Stimulated activated CD4-positive, alpha-beta T cell treated with anti-CD3 and anti-CD28 coated beads, Interleukin-4, amount 100 ng/mL, for 4 hours (primary cell): ENCODE data around the gene FAM114A2.
"Not testable (repeated sequence)": the region's sequence is repeated elsewhere in the genome, so short reads cannot be mapped to it uniquely, and the experiment has no call there.

Source experiments
- DNase-seq, 2 experiments: peaks; one replicate each; pipeline ENCODE4 v3.0.0-alpha.2; 2020

Gene FAM114A2

GRCh38 chr5:154046486-154046885, 7.8 kb upstream of the FAM114A2 start:
- DNase-seq, result no peak

GRCh38 chr5:154044581-154044980, 5.9 kb upstream of the FAM114A2 start:
- DNase-seq, result no peak

- DNase-seq, result no peak
Measured at GRCh38 chr5:154044099-154044498, 5.4 kb upstream of the FAM114A2 start.

- no peak for DNase-seq
Measured at GRCh38 chr5:154042766-154043165, 4.1 kb upstream of the FAM114A2 start.

- no peak for DNase-seq
Measured at GRCh38 chr5:154039458-154039829, 734 bp upstream of the FAM114A2 start.

- DNase-seq, result peak; percentile 11 to 15
Measured at GRCh38 chr5:154038261-154038706, 426 bp downstream of the FAM114A2 start.

- no peak for DNase-seq
Measured at GRCh38 chr5:154034944-154035343, 3.8 kb downstream of the FAM114A2 start.

- no peak for DNase-seq
Measured at GRCh38 chr5:154031937-154032489, 6.7 kb downstream of the FAM114A2 start.

GRCh38 chr5:154025951-154026350, 12.8 kb downstream of the FAM114A2 start:
- DNase-seq, result no peak

GRCh38 chr5:154018919-154019318, 19.8 kb downstream of the FAM114A2 start:
- DNase-seq, result not testable (repeated sequence)

- no peak for DNase-seq
Measured at GRCh38 chr5:154015071-154015693, 23.5 kb downstream of the FAM114A2 start.

- DNase-seq, result no peak
Measured at GRCh38 chr5:154010660-154011059, 28.1 kb downstream of the FAM114A2 start.

GRCh38 chr5:154005648-154006047, 33.1 kb downstream of the FAM114A2 start:
- no peak for DNase-seq

- DNase-seq, result no peak
Measured at GRCh38 chr5:154002511-154003020, 36.1 kb downstream of the FAM114A2 start.

- DNase-seq, result no peak
Measured at GRCh38 chr5:154002093-154002492, 36.6 kb downstream of the FAM114A2 start.

GRCh38 chr5:154000703-154001102, 38.0 kb downstream of the FAM114A2 start:
- no peak for DNase-seq

- DNase-seq, result no peak
Measured at GRCh38 chr5:153999995-154000394, 38.7 kb downstream of the FAM114A2 start.

- no peak for DNase-seq
Measured at GRCh38 chr5:153998768-153999167, 39.9 kb downstream of the FAM114A2 start.

GRCh38 chr5:153998010-153998409, 40.7 kb downstream of the FAM114A2 start:
- DNase-seq, result no peak

GRCh38 chr5:153991168-153991567, 47.5 kb downstream of the FAM114A2 start:
- no peak for DNase-seq

- no peak for DNase-seq
Measured at GRCh38 chr5:153988510-153988909, 50.2 kb downstream of the FAM114A2 start.

- DNase-seq, result no peak
Measured at GRCh38 chr5:153987301-153987700, 51.4 kb downstream of the FAM114A2 start.

GRCh38 chr5:153985498-153985897, 53.2 kb downstream of the FAM114A2 start:
- no peak for DNase-seq

- DNase-seq, result no peak
Measured at GRCh38 chr5:153983885-153984284, 54.8 kb downstream of the FAM114A2 start.
